ENCODE measurements around the gene SLC12A8. TPM values are rescaled to one million over a fixed set of nuclear protein-coding genes. Genes with fewer than 3 reads are reported as not detected.
A peak's percentile ranks its signal among the peaks of the same experiment; 100 is the strongest.

SLC12A8 gene
- total RNA-seq, 1 donor from 2014 or later: 2.9 TPM

- TF ChIP-seq CTCF (conservative IDR thresholded peaks at IDR 0.05): no peak
- Mint-ChIP-seq H3K36me3 (ENCODE audit: low read depth) (no peaks in the 10 kb centered on the region), H3K9me3 (peaks cover 3% of the 10 kb centered on the region), H3K4me3 (no peak overlapping the region), H3K27me3 (ENCODE audit: low read depth) (peaks cover 7% of the 10 kb centered on the region), H3K4me1 (peaks cover 31% of the 10 kb centered on the region), H3K27ac (ENCODE audit: unreplicated experiment) (no peak overlapping the region)
- DNase-seq (ENCODE audit: low read depth, low spot score): no peak
These were observed 59.6 kb downstream of the SLC12A8 start for GRCh38 chr3:125152951-125153350.

- H3K27me3 Mint-ChIP-seq (ENCODE audit: low read depth): no peaks in the 10 kb centered on the region
These were observed 60.6 kb downstream of the SLC12A8 start for GRCh38 chr3:125151916-125152315.

GRCh38 chr3:125151442-125151817 lies 61.1 kb downstream of the SLC12A8 start:
- Mint-ChIP-seq H3K4me1 (peaks cover 26% of the 10 kb centered on the region), H3K4me3 (no peak overlapping the region), H3K36me3 (ENCODE audit: low read depth) (no peaks in the 10 kb centered on the region), H3K27me3 (ENCODE audit: low read depth) (no peaks in the 10 kb centered on the region), H3K27ac (ENCODE audit: unreplicated experiment) (no peak overlapping the region), H3K9me3 (peaks cover 3% of the 10 kb centered on the region)
- DNase-seq (ENCODE audit: low read depth, low spot score): no peak
- no peak for TF ChIP-seq CTCF (conservative IDR thresholded peaks at IDR 0.05)

More at GRCh38 chr3:125151916-125152315, 60.6 kb downstream of the SLC12A8 start:
- peaks cover 3% of the 10 kb centered on the region for H3K9me3 Mint-ChIP-seq
- no peak for DNase-seq (ENCODE audit: low read depth, low spot score)
- H3K4me3 Mint-ChIP-seq: no peak overlapping the region
- no peaks in the 10 kb centered on the region for H3K36me3 Mint-ChIP-seq (ENCODE audit: low read depth)
- H3K27ac Mint-ChIP-seq (ENCODE audit: unreplicated experiment): no peak overlapping the region
- no peak for TF ChIP-seq CTCF (conservative IDR thresholded peaks at IDR 0.05)
- peaks cover 31% of the 10 kb centered on the region for H3K4me1 Mint-ChIP-seq

- peaks cover 20% of the 10 kb centered on the region for H3K4me1 Mint-ChIP-seq
- DNase-seq (ENCODE audit: low read depth, low spot score): peak; percentile 54
- no peaks in the 10 kb centered on the region for H3K36me3 Mint-ChIP-seq (ENCODE audit: low read depth)
- H3K27ac Mint-ChIP-seq (ENCODE audit: unreplicated experiment): no peak overlapping the region
- no peak overlapping the region for H3K4me3 Mint-ChIP-seq
- H3K9me3 Mint-ChIP-seq: no peaks in the 10 kb centered on the region
- TF ChIP-seq CTCF (conservative IDR thresholded peaks at IDR 0.05): peak; percentile 61
- no peaks in the 10 kb centered on the region for H3K27me3 Mint-ChIP-seq (ENCODE audit: low read depth)
These were observed 61.8 kb downstream of the SLC12A8 start for GRCh38 chr3:125150525-125151441.

GRCh38 chr3:125149462-125149861 lies 63.1 kb downstream of the SLC12A8 start:
- Mint-ChIP-seq H3K36me3 (ENCODE audit: low read depth) (no peaks in the 10 kb centered on the region), H3K27me3 (ENCODE audit: low read depth) (peaks cover 4% of the 10 kb centered on the region), H3K4me1 (peaks cover 16% of the 10 kb centered on the region), H3K9me3 (no peaks in the 10 kb centered on the region), H3K27ac (ENCODE audit: unreplicated experiment) (no peak overlapping the region), H3K4me3 (no peak overlapping the region)
- DNase-seq (ENCODE audit: low read depth, low spot score): no peak
- no peak for TF ChIP-seq CTCF (conservative IDR thresholded peaks at IDR 0.05)
